Hematopoietic multipotent progenitor cell treated with erythropoietin and hydrocortisone succinate and interleukin-3 and kit ligand, for 15 days (in vitro differentiated cells): ENCODE measurements around the gene ATE1.
"Not testable (repeated sequence)": the region's sequence is repeated elsewhere in the genome, so short reads cannot be mapped to it uniquely, and the experiment has no call there.

Experiments
- DNase-seq: peaks from one replicate; pipeline ENCODE4 v3.0.0-alpha.2; 2015; ENCODE audit warnings: low spot score

The ATE1 gene

GRCh38 chr10:121787169-121787568, 140.7 kb downstream of the ATE1 start:
- no peak for DNase-seq

- DNase-seq: no peak
These were observed 144.0 kb downstream of the ATE1 start for GRCh38 chr10:121783782-121784372.

GRCh38 chr10:121781101-121781500, 146.7 kb downstream of the ATE1 start:
- DNase-seq: no peak

- no peak for DNase-seq
These were observed 153.0 kb downstream of the ATE1 start for GRCh38 chr10:121774813-121775212.

GRCh38 chr10:121774404-121774803, 153.4 kb downstream of the ATE1 start:
- no peak for DNase-seq

GRCh38 chr10:121772884-121773283, 154.9 kb downstream of the ATE1 start:
- no peak for DNase-seq

- DNase-seq: no peak
These were observed 155.4 kb downstream of the ATE1 start for GRCh38 chr10:121772406-121772805.

GRCh38 chr10:121771966-121772365, 155.9 kb downstream of the ATE1 start:
- no peak for DNase-seq

GRCh38 chr10:121766426-121766825, 161.4 kb downstream of the ATE1 start:
- no peak for DNase-seq

GRCh38 chr10:121765204-121765603, 162.6 kb downstream of the ATE1 start:
- no peak for DNase-seq

- no peak for DNase-seq
These were observed 163.4 kb downstream of the ATE1 start for GRCh38 chr10:121764233-121764942.

- not testable (repeated sequence) for DNase-seq
These were observed 170.6 kb downstream of the ATE1 start for GRCh38 chr10:121757241-121757640.

- not testable (repeated sequence) for DNase-seq
These were observed 172.3 kb downstream of the ATE1 start for GRCh38 chr10:121755496-121755895.

GRCh38 chr10:121754666-121755065, 173.2 kb downstream of the ATE1 start:
- DNase-seq: no peak

GRCh38 chr10:121753726-121754476, 173.9 kb downstream of the ATE1 start:
- DNase-seq: no peak

- DNase-seq: no peak
These were observed 176.6 kb downstream of the ATE1 start for GRCh38 chr10:121751191-121751760.

- DNase-seq: no peak
These were observed 180.6 kb downstream of the ATE1 start for GRCh38 chr10:121747163-121747775.

- no peak for DNase-seq
These were observed 186.5 kb downstream of the ATE1 start for GRCh38 chr10:121741248-121741792.

- DNase-seq: no peak
These were observed 187.8 kb downstream of the ATE1 start for GRCh38 chr10:121740069-121740468.

GRCh38 chr10:121739114-121739513, 188.7 kb downstream of the ATE1 start:
- no peak for DNase-seq

- no peak for DNase-seq
These were observed 191.3 kb downstream of the ATE1 start for GRCh38 chr10:121736315-121737130.
